Amniotic stem cell (primary cell): ENCODE results near the gene UTP3.
"Not testable (repeated sequence)": the region's sequence is repeated elsewhere in the genome, so short reads cannot be mapped to it uniquely, and the experiment has no call there.

ENCODE experiments used
- DNase-seq: peaks from one replicate; lab custom pipeline; 2025; lab: John Stamatoyannopoulos, UW

The UTP3 gene, protein sequence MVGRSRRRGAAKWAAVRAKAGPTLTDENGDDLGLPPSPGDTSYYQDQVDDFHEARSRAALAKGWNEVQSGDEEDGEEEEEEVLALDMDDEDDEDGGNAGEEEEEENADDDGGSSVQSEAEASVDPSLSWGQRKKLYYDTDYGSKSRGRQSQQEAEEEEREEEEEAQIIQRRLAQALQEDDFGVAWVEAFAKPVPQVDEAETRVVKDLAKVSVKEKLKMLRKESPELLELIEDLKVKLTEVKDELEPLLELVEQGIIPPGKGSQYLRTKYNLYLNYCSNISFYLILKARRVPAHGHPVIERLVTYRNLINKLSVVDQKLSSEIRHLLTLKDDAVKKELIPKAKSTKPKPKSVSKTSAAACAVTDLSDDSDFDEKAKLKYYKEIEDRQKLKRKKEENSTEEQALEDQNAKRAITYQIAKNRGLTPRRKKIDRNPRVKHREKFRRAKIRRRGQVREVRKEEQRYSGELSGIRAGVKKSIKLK

DNA sequence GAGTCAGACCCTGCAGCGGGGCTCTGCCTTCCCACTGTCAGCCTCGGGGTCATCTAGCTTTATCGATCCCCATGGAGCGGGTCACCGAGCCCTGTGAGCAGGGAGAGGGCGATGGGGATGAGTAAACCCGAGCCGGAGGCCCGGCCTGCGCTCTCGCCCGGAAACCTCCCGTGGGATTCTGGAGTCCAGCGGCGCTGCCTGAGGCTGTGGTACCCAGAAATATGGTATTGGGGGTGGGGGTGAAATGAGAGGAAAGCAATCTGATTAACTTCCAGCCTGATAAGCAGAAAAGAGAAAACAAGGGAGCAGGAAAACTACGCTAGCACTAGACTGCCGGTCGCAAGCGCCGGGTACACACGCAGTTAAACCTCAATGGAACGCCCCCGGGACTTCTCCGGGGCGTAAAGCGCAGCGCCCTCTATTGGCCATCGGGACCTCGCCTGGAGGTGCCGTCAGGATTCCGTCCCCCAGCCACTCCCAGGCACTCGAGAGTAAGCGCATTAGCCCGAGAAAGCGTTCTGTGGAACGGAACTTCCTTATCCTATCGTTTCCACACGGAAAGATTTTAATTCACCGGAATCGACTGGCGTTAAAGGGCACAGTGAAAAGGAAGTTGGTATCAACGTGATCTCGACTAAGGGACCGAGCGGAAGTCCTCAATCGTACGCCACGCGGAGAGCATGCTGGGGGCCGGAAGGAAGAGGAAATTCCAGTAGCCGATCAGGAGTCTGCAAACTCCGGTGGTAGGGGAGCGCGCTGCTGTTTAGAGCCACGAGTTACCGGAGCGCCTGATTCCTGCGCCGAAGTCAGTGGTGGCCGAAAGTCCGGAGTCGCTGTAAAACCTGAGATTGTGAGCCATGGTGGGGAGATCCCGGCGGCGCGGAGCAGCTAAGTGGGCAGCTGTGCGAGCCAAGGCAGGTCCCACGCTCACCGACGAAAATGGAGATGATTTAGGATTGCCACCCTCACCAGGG is at the start of gene UTP3:
UTP3 (plus strand) TSS at position 712 of the 974 bp plus-strand sequence; CDS start at position 858, 146 bp downstream.
- DNase-seq: peak; percentile 98

DNA sequence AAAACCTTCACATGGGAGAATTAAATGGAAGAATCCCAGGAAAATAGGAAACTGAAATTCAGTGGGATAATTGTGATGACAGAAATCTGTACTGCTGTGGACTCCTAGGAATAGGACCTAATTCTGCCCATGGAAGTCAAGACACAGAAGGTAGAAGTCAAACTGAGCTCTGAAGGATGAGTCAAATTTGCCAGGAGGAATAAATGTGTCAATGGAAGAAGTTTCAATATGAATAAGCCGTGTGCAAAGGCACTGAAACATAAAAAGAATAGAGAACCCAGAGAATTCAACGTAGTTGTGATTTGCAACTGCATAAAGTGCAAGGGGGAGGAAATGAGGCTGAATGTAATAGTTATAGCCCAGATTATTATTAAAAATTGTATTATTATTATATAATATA is 48.1 kb upstream of the UTP3 start:
- no peak for DNase-seq

DNA sequence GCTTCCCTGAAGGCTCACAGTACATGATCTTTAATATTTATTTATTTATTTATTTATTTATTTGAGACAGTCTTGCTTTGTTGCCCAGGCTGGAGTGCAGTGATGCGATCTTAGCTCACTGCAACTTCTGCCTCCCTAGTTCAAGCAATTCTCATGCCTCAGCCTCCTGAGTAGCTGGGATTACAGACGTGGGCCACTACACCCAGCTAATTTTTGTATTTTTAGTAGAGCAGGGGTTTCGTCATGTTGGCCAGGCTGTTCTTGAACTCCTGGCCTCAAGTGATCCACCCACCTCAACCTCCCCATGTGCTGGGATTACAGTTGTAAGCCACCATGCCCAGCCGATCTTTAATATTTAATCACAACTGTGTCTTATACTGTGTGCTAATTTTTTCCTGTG is 37.6 kb upstream of the UTP3 start:
- not testable (repeated sequence) for DNase-seq

DNA sequence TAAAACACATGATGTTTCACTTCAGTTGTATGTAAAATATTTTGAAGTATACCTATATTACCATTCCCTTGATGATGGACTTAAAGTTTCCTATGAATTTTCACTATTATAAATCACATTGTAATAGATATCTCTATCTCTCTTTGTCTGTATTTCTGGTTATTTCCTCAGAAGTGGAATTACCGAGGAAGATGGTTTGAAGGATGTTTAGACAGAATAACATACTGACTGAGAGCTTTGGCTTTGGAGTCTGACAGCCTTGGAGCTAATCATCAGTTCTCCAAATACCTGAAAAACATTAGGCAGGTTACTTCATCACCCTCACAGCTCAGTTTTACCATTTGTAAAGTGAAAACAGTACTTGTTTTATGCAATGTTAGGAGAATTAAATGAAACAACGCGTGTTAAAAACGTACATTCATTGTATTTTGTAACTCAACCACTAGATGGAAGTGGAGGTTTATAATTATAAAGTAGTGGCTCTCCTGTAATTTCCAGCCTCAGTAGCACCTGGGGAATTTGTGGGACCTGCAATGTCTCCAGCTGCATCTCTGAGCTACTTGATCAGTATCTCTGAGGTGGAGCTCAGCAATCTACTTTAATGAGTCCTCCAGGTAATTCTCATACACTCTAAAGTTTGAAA is 36.3 kb upstream of the UTP3 start:
- DNase-seq: peak; percentile 7

DNA sequence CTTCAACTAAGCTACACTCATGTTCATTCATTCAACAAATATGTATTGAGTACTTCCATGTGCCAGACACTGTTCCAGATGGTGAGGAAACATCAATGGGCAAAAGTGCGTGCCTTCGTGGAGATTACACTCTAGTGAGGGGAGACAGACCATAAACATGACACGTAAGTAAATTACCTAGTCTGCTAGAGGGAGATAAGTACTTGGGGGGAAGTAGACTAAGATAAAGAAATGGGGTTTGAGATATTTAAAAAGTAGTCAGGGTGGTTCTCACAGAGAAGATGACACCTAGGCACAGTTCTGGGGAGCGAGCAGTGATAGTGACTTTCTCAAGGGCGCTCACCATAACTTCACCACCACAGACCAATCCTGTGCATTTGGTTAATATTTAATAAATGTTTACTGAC is 33.7 kb upstream of the UTP3 start:
- no peak for DNase-seq

DNA sequence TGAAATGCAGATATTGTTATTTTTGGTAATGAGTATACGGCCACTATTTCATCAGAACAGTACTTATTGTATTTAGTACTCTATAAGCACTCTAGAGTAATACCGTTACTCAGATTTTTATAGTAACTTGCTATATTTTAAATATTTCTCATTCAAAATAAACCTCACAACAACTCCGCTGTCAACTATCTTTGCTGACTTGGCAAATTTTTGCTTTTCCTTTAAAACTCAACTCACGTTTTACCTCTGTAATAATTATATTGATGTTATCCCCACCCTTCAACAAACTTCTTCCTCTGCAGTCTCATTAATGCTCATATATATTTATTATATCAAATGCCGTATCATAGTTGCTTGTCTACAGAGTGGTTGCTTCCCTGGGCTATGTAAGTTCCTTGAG is 31.0 kb upstream of the UTP3 start:
- DNase-seq: no peak

DNA sequence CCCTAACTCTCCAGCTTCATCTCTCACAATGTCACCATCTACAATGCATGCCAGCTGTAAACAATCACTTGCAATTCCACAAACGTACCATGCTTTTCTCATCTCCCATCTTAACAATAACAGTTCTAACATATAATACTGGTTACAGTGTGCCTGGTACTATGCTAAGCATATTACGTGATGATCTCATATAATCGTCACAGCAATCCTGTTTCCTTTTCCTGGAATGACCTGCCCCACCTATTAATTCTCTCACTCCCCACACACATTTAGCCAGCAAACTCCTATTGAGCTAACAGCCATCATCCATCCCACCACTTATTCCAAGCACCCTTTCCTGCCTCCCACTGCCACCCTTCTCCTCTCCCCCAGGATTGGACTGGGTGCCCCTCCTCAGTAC is 29.9 kb upstream of the UTP3 start:
- DNase-seq: no peak

DNA sequence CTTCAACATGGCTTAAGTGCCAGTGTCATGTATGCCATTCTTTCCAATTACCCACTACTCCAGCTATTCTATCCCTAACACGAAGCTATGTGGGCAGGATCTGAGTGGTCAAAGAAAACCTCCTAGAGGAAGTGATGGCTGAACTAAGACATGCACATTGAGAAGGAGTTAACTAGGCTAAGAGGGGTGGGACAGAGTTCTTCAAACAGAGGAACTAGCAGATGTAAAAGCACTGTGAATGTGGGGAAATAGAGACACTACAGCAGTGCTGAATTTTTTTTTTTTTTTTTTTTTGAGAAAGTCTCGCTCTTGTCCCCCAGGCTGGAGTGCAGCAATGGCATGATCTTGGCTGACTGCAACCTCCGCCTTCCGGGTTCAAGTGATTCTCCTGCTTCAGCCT is 28.2 kb upstream of the UTP3 start:
- no peak for DNase-seq

DNA sequence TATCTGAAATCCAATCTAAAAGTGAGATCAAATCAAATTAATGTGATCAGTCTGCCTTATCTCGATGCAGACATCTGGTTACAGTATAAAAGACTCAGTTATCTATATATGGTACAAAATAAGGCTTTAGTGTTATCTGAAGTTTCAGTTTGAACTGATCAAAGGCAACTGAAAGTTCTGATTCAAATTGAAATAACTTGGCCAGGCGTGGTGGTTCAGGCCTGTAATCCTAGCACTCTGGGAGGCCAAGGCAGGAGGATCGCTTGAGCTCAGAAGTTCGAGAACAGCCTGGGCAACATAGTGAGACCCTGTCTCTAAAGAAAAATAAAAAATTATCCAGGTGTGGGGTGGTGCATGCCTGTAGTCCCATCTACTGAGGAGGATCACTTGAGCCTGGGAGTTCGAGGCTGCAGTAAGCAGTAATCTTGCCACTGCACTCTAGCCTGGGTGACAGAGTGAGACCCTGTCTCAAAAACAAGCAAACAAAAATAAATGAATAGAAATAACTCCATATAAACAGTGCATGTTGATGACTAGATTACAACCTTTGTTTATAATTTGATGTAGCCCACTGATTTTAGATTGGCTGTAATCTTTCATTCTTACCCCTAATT is 26.9 kb upstream of the UTP3 start:
- not testable (repeated sequence) for DNase-seq

DNA sequence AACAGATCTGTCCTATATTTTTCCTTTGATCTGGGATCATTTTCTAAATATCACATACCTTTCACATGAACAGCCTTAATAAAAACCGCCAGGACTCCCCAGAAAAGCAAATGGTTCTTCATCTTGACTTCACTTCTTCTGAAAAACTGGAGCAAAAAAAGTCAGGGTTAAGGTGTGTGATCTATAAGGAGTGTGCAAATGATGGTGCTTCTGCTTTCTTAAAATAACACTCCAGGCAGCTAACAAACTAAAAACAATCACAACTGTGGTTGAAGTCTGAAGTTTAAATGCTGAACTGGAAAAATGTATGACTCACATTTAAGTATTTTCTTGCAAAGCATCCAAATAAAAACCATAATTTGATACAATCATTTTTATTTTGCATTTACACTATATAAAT is 22.0 kb upstream of the UTP3 start, which contains the start of gene JCHAIN:
JCHAIN (minus strand) TSS at position 140 of the 400 bp plus-strand sequence; CDS start at position 122, 18 bp downstream.
- no peak for DNase-seq

DNA sequence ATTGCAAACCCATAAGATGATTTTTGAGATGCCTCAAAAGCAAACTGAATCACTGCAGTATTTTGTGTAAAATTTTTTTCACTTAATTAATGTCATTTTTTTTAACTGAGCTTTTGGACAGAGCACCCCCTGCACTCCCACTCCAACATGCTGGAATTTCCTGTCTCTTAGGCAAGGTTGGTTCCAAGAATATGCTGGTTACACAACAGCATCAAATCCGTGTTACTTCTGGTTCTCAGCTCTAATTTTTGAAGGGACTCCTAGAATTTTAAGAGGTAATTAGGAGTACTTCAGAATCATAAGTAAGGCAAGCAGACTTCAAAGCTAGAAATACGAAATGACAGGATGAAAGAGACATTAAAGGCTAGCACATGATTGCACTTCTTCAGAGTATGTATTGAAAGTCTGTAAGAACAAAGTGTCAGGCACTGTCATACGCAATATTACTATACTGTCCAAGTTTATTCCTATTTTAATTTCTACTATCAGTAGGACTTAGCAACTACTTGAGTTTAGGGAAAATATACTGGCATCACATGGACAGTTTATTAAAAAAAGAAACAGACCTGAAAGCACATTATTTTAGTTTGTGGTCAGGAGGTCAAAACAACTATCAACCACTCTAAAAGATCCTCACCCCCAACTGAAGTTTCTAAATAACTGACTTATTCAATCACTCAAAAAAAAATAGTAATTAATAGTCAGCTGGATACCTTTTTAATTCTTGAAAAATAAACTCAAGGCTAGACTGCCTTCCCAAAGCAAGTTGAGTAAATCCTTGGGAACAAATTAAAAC is 20.4 kb upstream of the UTP3 start:
- DNase-seq: no peak

DNA sequence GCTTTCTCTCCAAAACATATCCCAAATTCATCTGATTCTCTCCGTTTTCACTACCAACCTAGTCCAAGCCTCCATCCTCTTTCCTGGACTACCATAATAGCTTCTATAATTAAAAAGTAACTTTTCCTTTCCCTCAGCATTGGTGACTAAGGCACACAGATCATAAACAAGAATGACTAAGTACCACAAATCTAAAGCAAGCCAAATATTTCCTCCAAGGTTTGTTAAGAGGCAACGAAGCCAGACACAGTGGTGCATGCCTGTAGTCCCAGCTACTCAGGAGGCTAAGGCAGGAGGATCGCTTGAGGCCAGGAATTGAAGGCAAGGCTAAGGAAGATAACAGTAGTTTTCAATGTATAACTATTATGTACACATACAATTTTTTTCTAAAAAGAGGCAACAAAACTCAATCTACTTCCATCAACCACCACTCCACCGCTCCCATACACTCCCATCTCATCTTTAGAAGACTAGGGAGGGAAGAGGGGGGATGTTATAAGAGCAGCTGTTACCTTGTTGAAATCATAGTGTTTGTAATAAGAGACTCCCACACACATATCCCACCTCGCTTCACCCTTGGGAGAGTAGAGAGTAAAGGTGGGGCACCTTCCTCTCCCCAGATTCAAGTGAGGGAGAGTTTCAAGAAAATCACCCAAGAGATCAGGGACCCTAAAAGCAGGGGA is 17.9 kb upstream of the UTP3 start:
- DNase-seq: no peak

DNA sequence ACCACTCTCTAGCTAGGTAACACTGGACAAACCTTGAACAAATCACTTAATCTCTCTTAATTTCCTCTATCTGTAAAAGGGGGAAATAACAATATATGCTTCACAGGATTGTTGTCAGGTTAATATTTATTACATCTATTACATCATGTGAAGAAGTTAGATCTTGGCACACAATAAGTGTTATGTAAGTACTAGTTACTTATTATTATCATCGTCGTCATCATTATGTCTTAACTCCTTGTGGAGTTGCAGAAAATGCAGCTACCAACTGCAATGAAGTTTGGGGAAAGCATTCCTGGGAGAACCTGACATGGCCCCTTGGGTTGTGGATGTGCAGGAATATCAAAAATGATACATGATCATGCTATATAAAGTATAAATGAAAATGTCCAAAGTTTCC is 17.2 kb upstream of the UTP3 start:
- DNase-seq: no peak

DNA sequence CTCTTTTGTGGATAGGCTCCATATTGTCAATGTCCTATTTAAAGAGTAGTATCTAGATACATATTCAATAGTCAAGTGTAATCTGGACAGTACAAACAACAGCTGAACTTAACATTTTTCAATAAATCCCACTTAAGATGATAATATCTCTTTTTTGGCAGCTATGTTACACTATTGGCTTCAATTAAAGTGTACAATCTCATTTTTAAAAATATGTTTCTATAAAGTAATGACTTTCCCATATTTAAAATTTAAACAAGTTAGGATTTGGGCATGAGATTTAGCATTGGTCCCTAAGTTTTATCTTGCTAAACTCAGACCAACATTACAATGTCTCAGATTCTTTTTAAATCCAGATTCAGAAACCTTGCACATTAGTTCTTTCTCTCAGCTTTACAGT is 14.1 kb upstream of the UTP3 start:
- DNase-seq: no peak

DNA sequence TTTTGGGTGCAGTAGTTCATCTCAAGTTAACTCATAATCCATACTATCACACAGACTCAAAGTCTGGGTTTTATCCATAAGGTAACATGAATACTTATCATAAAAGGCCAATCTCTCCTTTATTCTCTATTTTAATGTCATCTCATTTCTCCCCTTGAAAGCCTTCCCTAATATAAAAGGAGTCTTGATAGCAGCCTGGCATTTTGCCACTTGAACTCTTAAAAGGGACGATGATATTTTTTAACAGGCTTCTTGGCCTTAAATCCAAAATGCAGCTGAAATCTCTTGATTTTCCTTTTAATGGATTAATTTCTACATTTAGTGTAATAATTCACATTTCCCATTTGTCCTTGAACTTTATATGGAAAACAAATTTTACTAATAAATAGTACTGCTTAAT is 13.6 kb upstream of the UTP3 start:
- no peak for DNase-seq

DNA sequence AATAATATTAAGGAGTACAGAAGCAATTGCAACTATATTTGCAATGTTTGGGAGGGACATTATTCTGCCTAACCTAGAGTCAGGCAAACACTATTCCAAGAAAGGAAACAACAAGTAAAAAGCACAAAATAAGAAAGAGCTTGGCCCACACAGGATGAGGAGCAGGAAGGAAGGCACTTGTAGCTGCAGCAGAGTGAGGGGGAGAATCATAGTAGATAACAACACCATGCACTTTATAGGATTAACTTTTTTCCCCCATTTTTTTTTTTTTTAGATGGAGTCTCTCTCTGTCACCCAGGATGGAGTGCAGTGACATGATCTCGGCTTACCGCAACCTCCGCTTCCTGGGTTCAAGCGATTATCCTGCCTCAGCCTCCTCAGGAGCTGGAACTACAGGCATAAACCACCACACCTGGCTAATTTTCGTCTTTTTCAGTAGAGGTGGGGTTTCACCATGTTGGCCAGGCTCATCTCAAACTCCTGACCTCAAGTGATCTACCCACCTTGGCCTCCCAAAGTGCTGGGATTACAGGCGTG is 11.7 kb upstream of the UTP3 start:
- no peak for DNase-seq

DNA sequence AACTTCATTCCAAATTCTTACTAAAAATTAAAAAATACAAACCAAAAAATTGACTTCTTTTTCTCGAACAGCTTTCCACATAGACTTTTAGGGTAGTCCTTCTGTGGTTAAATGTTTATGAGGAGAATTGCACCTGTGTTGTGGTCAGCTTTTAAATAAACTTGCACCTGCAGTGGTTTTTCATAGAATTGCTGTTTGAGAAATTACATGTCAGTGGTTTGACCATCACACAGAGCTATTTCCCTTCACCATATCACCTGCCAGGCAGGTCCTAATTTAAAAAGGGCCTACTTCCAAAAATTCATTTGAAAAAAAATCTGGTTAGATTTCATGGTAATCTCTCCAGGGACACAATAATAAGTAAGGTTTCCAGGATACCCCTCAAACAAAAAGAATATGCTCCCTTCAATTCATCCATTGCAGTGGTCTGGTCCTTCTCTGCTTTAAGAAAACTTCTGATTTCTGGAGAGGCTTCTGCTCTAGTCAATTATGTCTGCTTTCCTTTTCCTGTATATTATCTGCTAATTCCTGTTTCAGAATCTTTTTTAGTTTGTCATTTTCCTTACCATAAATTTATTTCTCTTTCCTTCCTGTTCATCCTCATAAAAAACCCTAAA is 9.8 kb upstream of the UTP3 start:
- no peak for DNase-seq

DNA sequence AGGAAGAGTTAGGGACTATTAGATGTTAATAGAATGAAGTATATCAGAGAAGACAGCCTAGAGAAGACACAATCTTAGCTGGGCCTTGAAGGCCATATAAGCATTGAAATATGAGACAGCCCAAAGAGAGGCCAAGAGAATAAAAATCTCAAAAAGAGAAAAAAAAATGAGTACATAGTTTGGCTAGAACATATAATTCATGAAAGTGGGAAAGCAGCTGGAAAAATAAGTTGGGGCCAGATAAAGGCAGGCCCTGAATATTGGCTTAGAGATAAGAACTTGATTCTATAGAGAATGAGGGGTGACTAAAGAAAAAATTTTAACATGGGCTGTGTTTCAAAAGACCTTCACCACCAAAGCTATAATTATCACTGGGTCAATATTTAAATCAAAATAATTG is 7.4 kb upstream of the UTP3 start:
- no peak for DNase-seq

DNA sequence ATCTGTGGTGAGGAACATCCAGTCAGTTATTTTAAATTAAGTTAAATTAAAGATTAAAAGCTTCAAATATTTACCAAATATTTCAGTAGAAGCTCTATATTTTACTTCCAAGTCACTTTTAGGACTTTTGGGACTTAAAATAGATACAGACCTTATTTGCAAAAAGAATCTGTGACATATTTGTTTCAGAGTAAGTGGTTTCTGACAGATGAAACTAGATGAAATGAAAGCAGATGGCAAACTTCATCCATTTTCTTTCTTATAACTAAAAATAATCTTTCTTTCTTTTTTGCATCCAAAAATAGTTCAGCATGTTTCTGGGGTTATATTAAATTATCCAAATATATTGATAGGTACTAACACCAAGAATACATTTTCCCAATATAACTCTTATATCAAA is 6.6 kb upstream of the UTP3 start:
- DNase-seq: no peak

DNA sequence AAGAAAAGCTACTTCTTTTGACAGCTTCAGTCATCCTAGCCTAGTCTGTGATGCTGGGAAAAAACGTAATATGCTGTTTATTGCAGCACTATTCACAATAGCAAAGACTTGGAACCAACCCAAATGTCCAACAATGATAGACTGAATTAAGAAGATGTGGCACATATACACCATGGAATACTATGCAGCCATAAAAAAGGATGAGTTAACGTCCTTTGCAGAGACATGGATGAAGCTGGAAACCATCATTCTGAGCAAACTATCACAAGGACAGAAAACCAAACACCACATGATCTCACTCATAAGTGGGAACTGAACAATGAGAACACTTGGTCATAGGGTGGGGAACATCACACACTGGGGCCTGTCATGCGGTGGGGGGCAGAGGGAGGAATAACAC is 6.2 kb upstream of the UTP3 start:
- not testable (repeated sequence) for DNase-seq
